Neutrophil (primary cell): ENCODE data around the gene CD248.

Experiments used
- H3K27ac ChIP-seq: fragments of 200-600 bp; sonication (generic); 2 replicates; pipeline ENCODE4 v1.5.1; 2016; ENCODE audit warnings: mild to moderate bottlenecking, moderate library complexity
- H3K27me3 ChIP-seq: fragments of 200-600 bp; sonication (generic); 2 replicates; pipeline ENCODE4 v1.6.0; 2016; ENCODE audit warnings: mild to moderate bottlenecking
- H3K36me3 ChIP-seq: fragments of 200-600 bp; sonication (generic); 2 replicates; pipeline ENCODE4 v1.5.1; 2017
- H3K4me1 ChIP-seq, 2 experiments: fragments of 200-600 bp in 1 of 2; sonication (generic) in 1 of 2; 1 replicate in 1 of 2; 2 replicates in 1 of 2; pipeline versions ENCODE4 v1.5.1 to v1.6.1; 2013 to 2016; ENCODE audit warnings: low read depth in 1 of 2, low read length in 1 of 2, mild to moderate bottlenecking in 1 of 2, moderate library complexity in 1 of 2; ENCODE audit not compliant: control insufficient read depth in 1 of 2, insufficient read depth in 1 of 2
- H3K4me3 ChIP-seq, 2 experiments: fragments of 200-600 bp in 1 of 2; sonication (generic) in 1 of 2; 1 replicate in 1 of 2; 2 replicates in 1 of 2; pipeline ENCODE4 v1.5.1; 2013 to 2016; ENCODE audit warnings: low read depth in 1 of 2, low read length in 1 of 2, mild to moderate bottlenecking in 1 of 2, moderate library complexity in 1 of 2
- H3K9me3 ChIP-seq: fragments of 200-600 bp; sonication (generic); 2 replicates; pipeline ENCODE4 v1.5.1; 2016
- CTCF ChIP-seq: fragments of 200-600 bp; sonication (generic); IDR thresholded peaks from 2 replicates; pipeline ENCODE4 v1.5.1; 2016; ENCODE audit warnings: antibody characterized with exemption

CD248 gene

GRCh38 chr11:66347425-66348276 is 30.8 kb upstream of the CD248 start, which contains the start of gene B4GAT1:
Gene B4GAT1, minus strand, starts transcription at chr11:66347629. Its CDS starts 84 bp downstream, at chr11:66347545.
- Histone ChIP-seq H3K9me3 (no peaks in the 10 kb centered on the region), H3K36me3 (peaks cover 9% of the 10 kb centered on the region), H3K4me1 (peaks cover 31% of the 10 kb centered on the region in 2 experiments), H3K4me3 (peak within 1 kb of the TSS; percentile 49 to 54), H3K27me3 (peaks cover 50% of the 10 kb centered on the region), H3K27ac (no peak within 1 kb of the TSS)
- TF ChIP-seq CTCF = no peak

- peaks cover 31% of the 10 kb centered on the region in 2 experiments for H3K4me1 ChIP-seq
- no peaks in the 10 kb centered on the region for H3K9me3 ChIP-seq
- no peak overlapping the region for H3K27ac ChIP-seq
- peaks cover 50% of the 10 kb centered on the region for H3K27me3 ChIP-seq
- peaks cover 18% of the 10 kb centered on the region for H3K36me3 ChIP-seq
- TF ChIP-seq CTCF = no peak
- peak overlapping the region; percentile 49 to 54 for H3K4me3 ChIP-seq
Measured at GRCh38 chr11:66346476-66347424, 29.9 kb upstream of the CD248 start.

- H3K4me1 ChIP-seq = peaks cover 31% of the 10 kb centered on the region in 2 experiments
- no peak for TF ChIP-seq CTCF
- H3K9me3 ChIP-seq = no peaks in the 10 kb centered on the region
- peak overlapping the region; percentile 86 for H3K27ac ChIP-seq
- peak overlapping the region; percentile 84 to 91 for H3K4me3 ChIP-seq
- H3K27me3 ChIP-seq = peaks cover 44% of the 10 kb centered on the region
- H3K36me3 ChIP-seq = peaks cover 32% of the 10 kb centered on the region
Measured at GRCh38 chr11:66345316-66345649, 28.4 kb upstream of the CD248 start.

GRCh38 chr11:66344550-66345315 is 27.9 kb upstream of the CD248 start, which contains the start of gene BRMS1:
Gene BRMS1, minus strand, starts transcription at chr11:66345104. Its CDS starts 2,870 bp downstream, at chr11:66342234.
- TF ChIP-seq CTCF = peak; percentile 83
- peaks cover 38% of the 10 kb centered on the region for H3K27me3 ChIP-seq
- peak within 1 kb of the TSS; percentile 84 to 91 for H3K4me3 ChIP-seq
- peaks cover 38% of the 10 kb centered on the region for H3K36me3 ChIP-seq
- H3K27ac ChIP-seq = peak within 1 kb of the TSS; percentile 86
- H3K9me3 ChIP-seq = no peaks in the 10 kb centered on the region
- H3K4me1 ChIP-seq = peaks cover 31% of the 10 kb centered on the region in 2 experiments

- TF ChIP-seq CTCF = no peak
- H3K27ac ChIP-seq = no peak overlapping the region
- peaks cover 23% of the 10 kb centered on the region for H3K27me3 ChIP-seq
- peaks cover 53% of the 10 kb centered on the region for H3K36me3 ChIP-seq
- peaks cover 31% of the 10 kb centered on the region in 2 experiments for H3K4me1 ChIP-seq
- no peaks in the 10 kb centered on the region for H3K9me3 ChIP-seq
- H3K4me3 ChIP-seq = no peak overlapping the region
Measured at GRCh38 chr11:66343176-66343575, 26.3 kb upstream of the CD248 start.
